ENCODE results near the gene KLK1. TPM values are rescaled to one million over a fixed set of nuclear protein-coding genes. Genes with fewer than 3 reads are reported as not detected.

Gene KLK1
- total RNA-seq, 4 donors from 2014 or later: not detected

DNA sequence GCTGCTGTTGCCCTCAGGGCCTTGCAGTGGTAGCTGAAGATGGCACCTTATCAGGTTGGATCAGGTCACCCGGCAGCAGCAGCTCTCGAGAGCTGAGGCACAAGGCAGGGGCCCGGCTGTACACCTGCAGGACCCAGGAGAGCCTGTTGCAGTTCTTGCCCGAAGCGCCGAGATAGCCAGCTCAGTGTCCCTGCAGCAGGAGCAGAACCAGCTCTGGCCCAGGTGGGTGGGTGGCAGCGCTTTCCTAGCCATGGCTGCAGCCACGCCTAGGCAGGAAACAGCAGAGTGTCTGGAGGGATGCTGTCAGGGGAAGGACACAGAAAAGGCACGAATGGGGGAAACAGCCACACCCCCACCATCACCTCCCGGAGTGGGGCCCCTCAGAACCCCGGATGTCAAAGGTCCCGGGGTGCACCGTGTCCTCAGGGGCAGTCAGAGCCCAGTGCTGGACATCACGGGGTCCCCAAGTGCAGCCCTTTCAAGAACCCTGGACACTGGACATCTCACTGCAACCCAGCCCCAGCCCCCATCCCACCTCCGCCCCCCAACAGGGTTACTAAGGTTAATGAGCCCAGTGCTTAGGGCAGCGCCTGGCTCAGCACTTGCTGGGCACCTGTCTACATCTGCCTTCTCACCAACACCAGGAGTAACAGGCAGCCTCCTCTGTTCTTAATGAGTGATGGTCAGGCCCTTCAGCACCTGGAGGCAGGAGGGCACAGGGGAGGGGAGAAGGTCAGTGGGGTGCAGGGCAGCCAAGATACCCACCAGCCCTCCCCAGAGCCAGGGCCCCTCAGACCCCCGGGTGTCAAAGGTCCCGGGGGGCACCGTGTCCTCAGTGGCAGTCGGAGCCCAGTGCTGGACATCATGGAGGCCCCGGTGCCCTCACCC is 24.7 kb downstream of the KLK1 start:
- Histone ChIP-seq H3K36me3 (peaks cover 13 to 69% (median 23%) of the 10 kb centered on the region in 3 donors), H3K27ac (no peak overlapping the region), H3K4me3 (no peak overlapping the region), H3K4me1 (peaks cover 11 to 44% (median 12%) of the 10 kb centered on the region in 3 donors), H3K9me3 (no peaks in the 10 kb centered on the region), H3K27me3 (no peaks in the 10 kb centered on the region)
- DNase-seq: no peak
- WGBS, 2 donors: 78% methylated on average over 7 of the region's 21 CpGs; no CpG with 5 or more reads in 1 of the 2 donors
- intact Hi-C loops (cut with DNase I): no loop called here
- TF ChIP-seq, protein P1, sequence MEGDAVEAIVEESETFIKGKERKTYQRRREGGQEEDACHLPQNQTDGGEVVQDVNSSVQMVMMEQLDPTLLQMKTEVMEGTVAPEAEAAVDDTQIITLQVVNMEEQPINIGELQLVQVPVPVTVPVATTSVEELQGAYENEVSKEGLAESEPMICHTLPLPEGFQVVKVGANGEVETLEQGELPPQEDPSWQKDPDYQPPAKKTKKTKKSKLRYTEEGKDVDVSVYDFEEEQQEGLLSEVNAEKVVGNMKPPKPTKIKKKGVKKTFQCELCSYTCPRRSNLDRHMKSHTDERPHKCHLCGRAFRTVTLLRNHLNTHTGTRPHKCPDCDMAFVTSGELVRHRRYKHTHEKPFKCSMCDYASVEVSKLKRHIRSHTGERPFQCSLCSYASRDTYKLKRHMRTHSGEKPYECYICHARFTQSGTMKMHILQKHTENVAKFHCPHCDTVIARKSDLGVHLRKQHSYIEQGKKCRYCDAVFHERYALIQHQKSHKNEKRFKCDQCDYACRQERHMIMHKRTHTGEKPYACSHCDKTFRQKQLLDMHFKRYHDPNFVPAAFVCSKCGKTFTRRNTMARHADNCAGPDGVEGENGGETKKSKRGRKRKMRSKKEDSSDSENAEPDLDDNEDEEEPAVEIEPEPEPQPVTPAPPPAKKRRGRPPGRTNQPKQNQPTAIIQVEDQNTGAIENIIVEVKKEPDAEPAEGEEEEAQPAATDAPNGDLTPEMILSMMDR (IDR thresholded peaks at IDR 0.05): no peak
- no peak for TF ChIP-seq POLR2A (IDR thresholded peaks at IDR 0.05)

DNA sequence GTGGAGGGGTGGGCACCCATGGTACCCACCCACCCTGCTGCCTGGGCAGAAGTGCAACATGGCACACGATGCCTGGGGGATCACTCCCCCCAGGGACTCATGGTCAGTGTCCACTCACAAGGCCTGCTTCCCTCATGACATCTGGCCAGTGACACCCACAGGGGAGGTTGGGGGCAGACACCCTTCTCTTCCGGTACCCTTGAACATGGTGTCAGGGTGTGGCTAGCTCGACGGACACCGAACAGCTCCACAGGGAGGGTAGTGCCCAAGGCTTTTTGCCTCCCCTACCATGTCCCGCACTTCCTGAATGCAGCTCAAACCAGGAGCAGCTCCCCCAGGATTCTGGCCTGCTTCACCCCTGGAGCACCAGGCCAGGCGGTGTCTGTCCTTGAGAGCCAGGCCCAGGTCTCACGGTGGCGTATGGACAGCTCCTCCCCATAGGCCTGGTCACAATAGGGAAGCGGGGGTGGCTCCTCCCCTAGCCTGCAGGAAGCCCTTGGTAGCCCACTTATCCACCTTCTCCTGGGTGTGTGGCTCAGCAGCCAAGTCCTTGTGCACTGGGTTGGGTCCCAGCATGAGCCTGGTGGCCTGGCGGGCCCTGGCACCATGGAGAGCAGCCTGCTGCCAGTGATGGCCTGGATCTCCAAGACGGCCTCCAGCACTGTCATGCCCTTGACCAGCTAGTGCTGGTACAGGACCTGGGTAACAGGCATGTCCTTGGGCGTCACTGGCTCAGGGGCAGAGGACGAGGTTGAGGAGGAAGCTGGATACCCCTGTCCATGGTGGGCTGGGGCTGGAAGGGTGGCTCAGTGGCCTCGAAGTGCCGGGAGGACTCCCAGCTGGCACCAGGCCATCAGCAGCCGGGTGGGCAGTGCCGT is 25.6 kb downstream of the KLK1 start:
- no peaks in the 10 kb centered on the region for H3K27me3 ChIP-seq
- H3K4me1 ChIP-seq: peaks cover 3 to 35% (median 5%) of the 10 kb centered on the region in 3 donors
- peaks cover 13 to 69% (median 23%) of the 10 kb centered on the region in 3 donors for H3K36me3 ChIP-seq
- intact Hi-C loops (cut with DNase I): no loop called here
- no peak for TF ChIP-seq POLR2A (IDR thresholded peaks at IDR 0.05)
- TF ChIP-seq, protein P1 (IDR thresholded peaks at IDR 0.05): no peak
- 67 to 100% methylated on average over 2 to 6 of the region's 18 CpGs for WGBS, 2 donors
- H3K9me3 ChIP-seq: no peaks in the 10 kb centered on the region
- H3K4me3 ChIP-seq: no peak overlapping the region
- no peak for DNase-seq
- no peak overlapping the region for H3K27ac ChIP-seq

DNA sequence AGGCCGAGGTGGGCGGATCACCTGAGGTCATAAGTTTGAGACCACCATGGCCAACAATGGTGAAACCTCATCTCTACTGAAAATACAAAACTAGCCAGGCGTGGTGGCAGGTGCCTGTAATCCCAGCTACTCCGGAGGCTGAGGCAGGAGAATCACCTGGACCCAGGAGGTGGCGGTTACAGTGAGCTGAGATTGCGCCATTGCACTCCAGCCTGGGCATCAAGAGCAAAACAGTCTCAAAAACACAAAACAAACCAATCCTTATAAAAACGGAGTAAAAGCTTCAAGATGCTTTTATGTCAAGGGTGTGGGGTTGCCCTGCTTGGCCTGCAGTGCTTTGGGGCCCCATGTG is 26.2 kb downstream of the KLK1 start:
- TF ChIP-seq, protein P1 (IDR thresholded peaks at IDR 0.05): no peak
- TF ChIP-seq POLR2A (IDR thresholded peaks at IDR 0.05): no peak
- 68 to 96% methylated on average over 5 to 7 of the region's 7 CpGs for WGBS, 2 donors
- Histone ChIP-seq H3K36me3 (peaks cover 13 to 68% (median 23%) of the 10 kb centered on the region in 3 donors), H3K9me3 (no peaks in the 10 kb centered on the region), H3K4me1 (peaks cover 0 to 29% (median 0%) of the 10 kb centered on the region in 3 donors), H3K27ac (no peak overlapping the region), H3K27me3 (no peaks in the 10 kb centered on the region), H3K4me3 (no peak overlapping the region)
- intact Hi-C loops (cut with DNase I): no loop called here
- no peak for DNase-seq

DNA sequence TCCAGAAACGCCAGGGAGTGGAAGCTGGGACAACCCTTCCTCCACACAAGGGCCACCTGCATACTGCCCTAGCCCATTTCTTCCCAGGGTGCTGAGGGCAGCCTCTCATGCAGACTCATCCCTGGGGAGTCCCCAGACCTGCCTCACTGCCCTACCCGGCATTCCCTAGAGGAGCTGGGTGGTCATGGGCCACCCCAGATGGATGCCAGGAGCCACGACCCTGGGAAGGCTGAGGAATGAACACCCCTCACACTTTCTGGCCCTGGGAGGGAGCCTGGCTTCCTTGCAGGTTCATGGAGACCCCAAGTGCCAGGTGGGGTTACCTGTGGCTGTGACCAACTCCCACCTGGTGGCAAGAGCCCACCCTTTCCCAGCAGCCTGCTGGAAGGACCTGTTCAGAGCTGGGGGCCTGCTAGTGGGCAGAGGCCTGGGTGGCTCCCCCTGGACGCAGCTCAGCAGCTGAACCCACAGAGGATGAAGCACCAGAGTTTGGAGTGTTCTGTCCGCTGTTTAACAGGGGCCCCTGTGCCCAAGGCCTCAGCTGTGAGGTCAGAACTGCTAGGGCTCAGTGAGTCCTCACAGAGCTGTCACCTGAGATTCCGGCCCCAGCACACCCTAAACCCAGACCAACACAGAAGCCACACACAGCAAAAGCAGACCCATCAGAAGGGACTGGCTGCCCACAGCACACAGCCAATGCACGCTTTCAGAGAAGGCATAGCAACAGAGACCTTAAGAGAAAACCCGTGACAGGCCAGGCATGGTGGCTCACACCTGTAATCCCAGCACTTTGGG is 26.8 kb downstream of the KLK1 start:
- H3K36me3 ChIP-seq: peaks cover 13 to 62% (median 23%) of the 10 kb centered on the region in 3 donors
- intact Hi-C loops (cut with DNase I): no loop called here

More for the DNA sequence above, 26.8 kb downstream of the KLK1 start:
- H3K27ac ChIP-seq: no peak overlapping the region
- TF ChIP-seq POLR2A (IDR thresholded peaks at IDR 0.05): no peak
- TF ChIP-seq, protein P1 (IDR thresholded peaks at IDR 0.05): no peak
- peaks cover 0 to 5% (median 0%) of the 10 kb centered on the region in 4 donors for H3K27me3 ChIP-seq
- H3K9me3 ChIP-seq: no peaks in the 10 kb centered on the region
- H3K4me1 ChIP-seq: peaks cover 0 to 23% (median 0%) of the 10 kb centered on the region in 3 donors
- no peak overlapping the region for H3K4me3 ChIP-seq
- WGBS, 2 donors: 79% methylated on average over 2 of the region's 8 CpGs; no CpG with 5 or more reads in 1 of the 2 donors
- DNase-seq: no peak

Data from esophagus squamous epithelium (tissue), 5 donors.